HEK293 (cell line): ENCODE results near the gene C17orf107.

ENCODE experiments used
- CTCF ChIP-seq: fragments of 450-650 bp; formaldehyde crosslinking; IDR thresholded peaks from 2 replicates; pipeline ENCODE4 v1.5.1; 2016; ENCODE audit warnings: missing biosample characterization, missing genetic modification characterization
- OVOL3 ChIP-seq: fragments of 450-650 bp; formaldehyde crosslinking; IDR thresholded peaks from 2 replicates; pipeline ENCODE4 v1.5.1; 2016; ENCODE audit warnings: missing biosample characterization, missing genetic modification characterization
- ZBTB8A ChIP-seq: fragments of 450-650 bp; formaldehyde crosslinking; IDR thresholded peaks from 2 replicates; pipeline ENCODE4 v1.5.1; 2016; ENCODE audit warnings: missing biosample characterization, missing genetic modification characterization
- ZNF175 ChIP-seq: fragments of 450-650 bp; formaldehyde crosslinking; IDR thresholded peaks from 2 replicates; pipeline ENCODE4 v1.5.1; 2016; ENCODE audit warnings: missing biosample characterization, missing genetic modification characterization
- ZNF19 ChIP-seq: fragments of 450-650 bp; formaldehyde crosslinking; IDR thresholded peaks from 2 replicates; pipeline ENCODE4; 2016; ENCODE audit warnings: missing biosample characterization, missing genetic modification characterization, low read depth
- ZNF274 ChIP-seq, 2 experiments: fragments of 200-500 bp in 1 of 2; fragments of 450-650 bp in 1 of 2; sonication (Bioruptor generic) in 1 of 2; formaldehyde crosslinking in 1 of 2; IDR thresholded peaks; 2 replicates each; pipeline versions ENCODE4 v1.5.1 to v1.6.1; 2014 to 2016; ENCODE audit warnings: borderline replicate concordance in 1 of 2, inconsistent platforms in 1 of 2, low read length in 1 of 2, missing biosample characterization in 1 of 2, missing genetic modification characterization in 1 of 2
- ZNF555 ChIP-seq: fragments of 450-650 bp; formaldehyde crosslinking; conservative IDR thresholded peaks from 2 replicates; pipeline ENCODE4 v1.5.1; 2017; ENCODE audit warnings: missing biosample characterization, mild to moderate bottlenecking, missing genetic modification characterization, inconsistent platforms
- ZNF660 ChIP-seq: fragments of 450-650 bp; IDR thresholded peaks from 2 replicates; pipeline ENCODE4 v1.5.1; 2018; ENCODE audit warnings: missing biosample characterization, mild to moderate bottlenecking, missing genetic modification characterization
- ZNF837 ChIP-seq: fragments of 450-650 bp; formaldehyde crosslinking; IDR thresholded peaks from 2 replicates; pipeline ENCODE4 v1.5.1; 2016; ENCODE audit warnings: missing biosample characterization, missing genetic modification characterization

- no peak for TF ChIP-seq ZNF837 (tag by site-specific recombination)
- TF ChIP-seq OVOL3 (tag by site-specific recombination), result no peak
- no peak for TF ChIP-seq ZNF19 (tag by site-specific recombination)
- no peak for TF ChIP-seq ZBTB8A (tag by site-specific recombination)
- no peak for TF ChIP-seq CTCF (tag by site-specific recombination)
- TF ChIP-seq ZNF555, result no peak
- TF ChIP-seq ZNF175 (tag by site-specific recombination), result no peak
- no peak for TF ChIP-seq ZNF660
- no peak for TF ChIP-seq ZNF274 (IDR thresholded peaks at IDR 0.05; ENCODE audit: low read length)
- TF ChIP-seq ZNF274 (tag by site-specific recombination; IDR thresholded peaks at IDR 0.05; ENCODE audit: borderline replicate concordance), result no peak
Observed at GRCh38 chr17:4901648-4902344, 2.5 kb downstream of the C17orf107 start.
